Mononuclear cell (primary cell): ENCODE results near the gene SENP1. TPM values are rescaled to one million over a fixed set of nuclear protein-coding genes. Genes with fewer than 3 reads are reported as not detected.
A peak's percentile ranks its signal among the peaks of the same experiment; 100 is the strongest.
"Not testable (repeated sequence)": the region's sequence is repeated elsewhere in the genome, so short reads cannot be mapped to it uniquely, and the experiment has no call there.

Experiments
- H3K27me3 ChIP-seq: 2 replicates; pipeline ENCODE4 v1.6.0; 2011; ENCODE audit warnings: low read length, control low read depth; ENCODE audit not compliant: insufficient read depth
- H3K4me1 ChIP-seq: 2 replicates; pipeline ENCODE4 v1.5.1; 2011; ENCODE audit warnings: mild to moderate bottlenecking, low read length, control low read depth; ENCODE audit not compliant: insufficient read depth
- H3K4me3 ChIP-seq: 2 replicates; pipeline ENCODE4 v1.5.1; 2011; ENCODE audit warnings: mild to moderate bottlenecking, low read length, moderate library complexity
- H3K9me3 ChIP-seq: 2 replicates; pipeline ENCODE4 v1.5.1; 2011; ENCODE audit warnings: low read depth, mild to moderate bottlenecking, control low read depth, low read length
- total RNA-seq: library from RNA; depleted of rRNA; stranded (reverse); fragments of >200 nt; gene quantifications from one replicate; pipeline ENCODE4 v1.2.3, GENCODE V29; 2012

SENP1 gene
- total RNA-seq, 1 donor, result 52.9 TPM

- Histone ChIP-seq H3K9me3 (no peaks in the 10 kb centered on the region), H3K4me3 (no peak overlapping the region), H3K4me1 (peaks cover 14% of the 10 kb centered on the region), H3K27me3 (no peaks in the 10 kb centered on the region)
These were observed 16.4 kb upstream of the SENP1 start for GRCh38 chr12:48122065-48122834.

- Histone ChIP-seq H3K27me3 (no peaks in the 10 kb centered on the region), H3K4me3 (no peak overlapping the region), H3K9me3 (no peaks in the 10 kb centered on the region), H3K4me1 (peaks cover 14% of the 10 kb centered on the region)
These were observed 15.6 kb upstream of the SENP1 start for GRCh38 chr12:48121522-48121921.

- no peaks in the 10 kb centered on the region for H3K9me3 ChIP-seq
- no peaks in the 10 kb centered on the region for H3K27me3 ChIP-seq
- H3K4me3 ChIP-seq, result peak overlapping the region; percentile 51
- H3K4me1 ChIP-seq, result peaks cover 14% of the 10 kb centered on the region
These were observed 13.9 kb upstream of the SENP1 start for GRCh38 chr12:48119834-48120195.

- H3K9me3 ChIP-seq, result no peaks in the 10 kb centered on the region
- peaks cover 14% of the 10 kb centered on the region for H3K4me1 ChIP-seq
These were observed 13.4 kb upstream of the SENP1 start, which contains the start of gene PFKM for GRCh38 chr12:48119078-48119833. Gene PFKM (plus strand): TSS chr12:48119364. CDS start chr12:48122775, 3,411 bp downstream.

GRCh38 chr12:48118284-48118871 lies 12.5 kb upstream of the SENP1 start:
- Histone ChIP-seq H3K4me3 (no peak overlapping the region), H3K4me1 (peaks cover 14% of the 10 kb centered on the region), H3K27me3 (no peaks in the 10 kb centered on the region), H3K9me3 (no peaks in the 10 kb centered on the region)

More at GRCh38 chr12:48119078-48119833, 13.4 kb upstream of the SENP1 start, which contains the start of gene PFKM:
- Histone ChIP-seq H3K4me3 (peak within 1 kb of the TSS; percentile 51), H3K27me3 (no peaks in the 10 kb centered on the region)

- H3K27me3 ChIP-seq, result no peaks in the 10 kb centered on the region
These were observed 10.1 kb upstream of the SENP1 start for GRCh38 chr12:48115957-48116356.

GRCh38 chr12:48111312-48111693 lies 5.4 kb upstream of the SENP1 start:
- H3K27me3 ChIP-seq, H3K4me3 ChIP-seq, H3K9me3 ChIP-seq: not testable (repeated sequence)
- peaks cover 11% of the 10 kb centered on the region for H3K4me1 ChIP-seq

More at GRCh38 chr12:48115957-48116356, 10.1 kb upstream of the SENP1 start:
- Histone ChIP-seq H3K4me1 (peaks cover 14% of the 10 kb centered on the region), H3K4me3 (no peak overlapping the region), H3K9me3 (no peaks in the 10 kb centered on the region)

- no peaks in the 10 kb centered on the region for H3K9me3 ChIP-seq
- H3K27me3 ChIP-seq, result no peaks in the 10 kb centered on the region
- no peak overlapping the region for H3K4me3 ChIP-seq
- peaks cover 13% of the 10 kb centered on the region for H3K4me1 ChIP-seq
These were observed 4.9 kb upstream of the SENP1 start for GRCh38 chr12:48110691-48111311.

GRCh38 chr12:48109424-48109823 lies 3.5 kb upstream of the SENP1 start:
- Histone ChIP-seq H3K9me3 (no peaks in the 10 kb centered on the region), H3K27me3 (no peaks in the 10 kb centered on the region), H3K4me3 (no peak overlapping the region), H3K4me1 (peaks cover 19% of the 10 kb centered on the region)

GRCh38 chr12:48106681-48107613 lies 1.1 kb upstream of the SENP1 start:
- peak overlapping the region; percentile 81 for H3K4me3 ChIP-seq
- H3K4me1 ChIP-seq, result peaks cover 21% of the 10 kb centered on the region
- H3K27me3 ChIP-seq, result no peaks in the 10 kb centered on the region
- H3K9me3 ChIP-seq, result no peaks in the 10 kb centered on the region

GRCh38 chr12:48105321-48105866 lies 485 bp downstream of the SENP1 start:
- H3K27me3 ChIP-seq, result no peaks in the 10 kb centered on the region
- peaks cover 21% of the 10 kb centered on the region for H3K4me1 ChIP-seq
- H3K4me3 ChIP-seq, result peak overlapping the region; percentile 81
- no peaks in the 10 kb centered on the region for H3K9me3 ChIP-seq

- Histone ChIP-seq H3K4me1 (peaks cover 21% of the 10 kb centered on the region), H3K27me3 (no peaks in the 10 kb centered on the region), H3K4me3 (no peak overlapping the region), H3K9me3 (no peaks in the 10 kb centered on the region)
These were observed 1.3 kb downstream of the SENP1 start for GRCh38 chr12:48104531-48104930.

GRCh38 chr12:48092611-48093010 lies 13.3 kb downstream of the SENP1 start:
- H3K4me3 ChIP-seq, result no peak overlapping the region
- H3K9me3 ChIP-seq, result no peaks in the 10 kb centered on the region
- no peaks in the 10 kb centered on the region for H3K27me3 ChIP-seq
- H3K4me1 ChIP-seq, result no peaks in the 10 kb centered on the region

- Histone ChIP-seq H3K9me3 (no peaks in the 10 kb centered on the region), H3K4me3 (no peak overlapping the region), H3K4me1 (no peaks in the 10 kb centered on the region), H3K27me3 (no peaks in the 10 kb centered on the region)
These were observed 19.6 kb downstream of the SENP1 start for GRCh38 chr12:48086327-48086726.
